ENCODE measurements around the gene GLCE. TPM values are rescaled to one million over a fixed set of nuclear protein-coding genes. Genes with fewer than 3 reads are reported as not detected.

The GLCE gene
- total RNA-seq, 4 donors from 2014 or later, result 33.8 to 50.7 (median 43.8) TPM

- peaks cover 0 to 30% (median 0%) of the 10 kb centered on the region in 3 donors for H3K36me3 ChIP-seq
- no peaks in the 10 kb centered on the region for H3K9me3 ChIP-seq
- no peaks in the 10 kb centered on the region for H3K27me3 ChIP-seq
- TF ChIP-seq CTCF (IDR thresholded peaks at IDR 0.05) (peak in 4 of 6 experiments; percentile 48 to 74 (median 71)), POLR2A (IDR thresholded peaks at IDR 0.05) (no peak)
- DNase-seq, result no peak
- no peak overlapping the region for H3K4me3 ChIP-seq
- no peaks in the 10 kb centered on the region for H3K4me1 ChIP-seq
- H3K27ac ChIP-seq, result no peak overlapping the region
Measured at GRCh38 chr15:69265347-69265955, 105.0 kb downstream of the GLCE start.

GRCh38 chr15:69271217-69271616 is 110.8 kb downstream of the GLCE start:
- H3K27ac ChIP-seq, result no peak overlapping the region
- no peaks in the 10 kb centered on the region for H3K9me3 ChIP-seq
- DNase-seq, result no peak
- peaks cover 0 to 11% (median 0%) of the 10 kb centered on the region in 3 donors for H3K36me3 ChIP-seq
- no peak overlapping the region for H3K4me3 ChIP-seq
- no peaks in the 10 kb centered on the region for H3K4me1 ChIP-seq
- TF ChIP-seq CTCF (IDR thresholded peaks at IDR 0.05) (no peak), POLR2A (IDR thresholded peaks at IDR 0.05) (no peak)
- no peaks in the 10 kb centered on the region for H3K27me3 ChIP-seq

GRCh38 chr15:69272139-69272538 is 111.7 kb downstream of the GLCE start:
- H3K36me3 ChIP-seq, result peaks cover 0 to 11% (median 0%) of the 10 kb centered on the region in 3 donors
- H3K27me3 ChIP-seq, result no peaks in the 10 kb centered on the region
- no peak for DNase-seq
- no peak for TF ChIP-seq CTCF (IDR thresholded peaks at IDR 0.05)
- TF ChIP-seq POLR2A (IDR thresholded peaks at IDR 0.05), result no peak
- no peak overlapping the region for H3K27ac ChIP-seq
- no peaks in the 10 kb centered on the region for H3K9me3 ChIP-seq
- no peaks in the 10 kb centered on the region for H3K4me1 ChIP-seq
- H3K4me3 ChIP-seq, result no peak overlapping the region

- no peaks in the 10 kb centered on the region for H3K27me3 ChIP-seq
- TF ChIP-seq POLR2A (IDR thresholded peaks at IDR 0.05), result no peak
- no peak for TF ChIP-seq CTCF (IDR thresholded peaks at IDR 0.05)
- no peak for DNase-seq
- no peak overlapping the region for H3K27ac ChIP-seq
- no peaks in the 10 kb centered on the region for H3K9me3 ChIP-seq
- H3K4me3 ChIP-seq, result no peak overlapping the region
- no peaks in the 10 kb centered on the region for H3K4me1 ChIP-seq
- H3K36me3 ChIP-seq, result peaks cover 0 to 11% (median 0%) of the 10 kb centered on the region in 3 donors
Measured at GRCh38 chr15:69272891-69273290, 112.5 kb downstream of the GLCE start.

- Histone ChIP-seq H3K4me3 (no peak overlapping the region), H3K36me3 (no peaks in the 10 kb centered on the region), H3K27me3 (no peaks in the 10 kb centered on the region), H3K4me1 (no peaks in the 10 kb centered on the region), H3K27ac (no peak overlapping the region), H3K9me3 (no peaks in the 10 kb centered on the region)
- DNase-seq, result no peak
- TF ChIP-seq CTCF (IDR thresholded peaks at IDR 0.05), result no peak
- no peak for TF ChIP-seq POLR2A (IDR thresholded peaks at IDR 0.05)
Measured at GRCh38 chr15:69275074-69275670, 114.7 kb downstream of the GLCE start.

All from Peyer's patch (tissue), 4 donors.